ENCODE data around the gene SLC8A3. TPM values are rescaled to one million over a fixed set of nuclear protein-coding genes. Genes with fewer than 3 reads are reported as not detected.

Gene SLC8A3
- polyA plus RNA-seq, 1 of the 3 experiments (the other 2 are of a cell fraction) = 0.26 TPM

- Histone ChIP-seq H3K27me3 (ENCODE audit: insufficient read depth) (no peaks in the 10 kb centered on the region), H3K27ac (ENCODE audit: low read depth in 2 of 2, low read length in 1 of 2) (no peak overlapping the region), H3K4me3 (ENCODE audit: low read depth in 2 of 2, low read length in 1 of 2) (no peak overlapping the region), H3K9ac (no peak overlapping the region), H4K20me1 (ENCODE audit: insufficient read depth) (no peaks in the 10 kb centered on the region), H2AFZ (ENCODE audit: low read depth) (no peak overlapping the region), H3K9me3 (no peaks in the 10 kb centered on the region), H3F3A (replicated peaks; ENCODE audit: insufficient read depth) (no peaks in the 10 kb centered on the region), H3K4me2 (no peak overlapping the region), H3K79me2 (ENCODE audit: insufficient read depth) (no peaks in the 10 kb centered on the region), H3K4me1 (ENCODE audit: control insufficient read depth in 1 of 2, insufficient read depth in 2 of 2, low read depth in 1 of 2, low read length in 1 of 2) (peaks cover 0 to 3% of the 10 kb centered on the region in 2 experiments; a peak in 1 of 4 replicates), H3K9me2 (no peaks in the 10 kb centered on the region), H3K36me3 (replicated peaks in 1 of 2; ENCODE audit: control insufficient read depth in 1 of 2, insufficient read depth in 2 of 2, low read length in 1 of 2) (peaks cover 0 to 2% of the 10 kb centered on the region in 2 experiments)
- 28% methylated on average over 5 of the region's 5 CpGs for WGBS (ENCODE audit: low lambda C conversion rate)
- no peak for TF ChIP-seq CTCF (IDR thresholded peaks at IDR 0.05)
- TF ChIP-seq RCOR1 (IDR thresholded peaks at IDR 0.05; ENCODE audit: low read length) = no peak
- TF ChIP-seq NRF1 (IDR thresholded peaks at IDR 0.05; ENCODE audit: low read depth, low read length) = no peak
- TF ChIP-seq ZBTB33 (IDR thresholded peaks at IDR 0.05; ENCODE audit: borderline replicate concordance, low read depth) = no peak
- TF ChIP-seq GABPA (IDR thresholded peaks at IDR 0.05; ENCODE audit: low read depth) = no peak
- no peak for TF ChIP-seq YY1 (IDR thresholded peaks at IDR 0.05; ENCODE audit: low read depth)
- TF ChIP-seq EZH2phosphoT487 (IDR thresholded peaks at IDR 0.05; ENCODE audit: borderline replicate concordance, low read depth) = no peak
- TF ChIP-seq RFX5 (IDR thresholded peaks at IDR 0.05; ENCODE audit: low read length) = no peak
- TF ChIP-seq RXRA (IDR thresholded peaks at IDR 0.05; ENCODE audit: borderline replicate concordance, low read depth) = no peak
- TF ChIP-seq MEF2A (IDR thresholded peaks at IDR 0.05; ENCODE audit: borderline replicate concordance, low read depth) = no peak
- no peak for TF ChIP-seq TCF12 (IDR thresholded peaks at IDR 0.05)
- no peak for TF ChIP-seq MAX (IDR thresholded peaks at IDR 0.05; ENCODE audit: low read depth)
- no peak for TF ChIP-seq FOXM1 (IDR thresholded peaks at IDR 0.05; ENCODE audit: low read depth)
- no peak for TF ChIP-seq USF1 (IDR thresholded peaks at IDR 0.05; ENCODE audit: borderline replicate concordance, low read depth)
- no peak for TF ChIP-seq RAD21 (IDR thresholded peaks at IDR 0.05; ENCODE audit: low read length)
- POLR2A ChIA-PET = no interaction called here
- no peak for DNase-seq
- CTCF ChIA-PET = interaction anchor here (1.9 kb wide), 1 partner anchor 9 kb away, joined by 6 read pairs; no protein-coding TSS in a partner anchor
These were observed 49.4 kb downstream of the SLC8A3 start for GRCh38 chr14:70139384-70139783.

Data from SK-N-SH (cell line).